Erythroblast (primary cell): Measurements from ENCODE around the gene PRSS53.

Source experiments
- GATA1 ChIP-seq: IDR thresholded peaks from 2 replicates; pipeline ENCODE4 v1.6.1; 2011; ENCODE audit warnings: low read depth, mild to moderate bottlenecking, control low read depth, low read length, moderate library complexity
- POLR2A ChIP-seq: IDR thresholded peaks from 2 replicates; pipeline ENCODE4 v1.6.1; 2011; ENCODE audit warnings: mild to moderate bottlenecking, low read length

- TF ChIP-seq POLR2A = no peak
- TF ChIP-seq GATA1 = no peak
Measured at GRCh38 chr16:31113121-31114120, 24.7 kb upstream of the PRSS53 start.
